Measurements from ENCODE around the gene HECW1.

HECW1 gene

GRCh38 chr7:43439631-43440401 lies 327.4 kb downstream of the HECW1 start:
- TF ChIP-seq SPI1 (IDR thresholded peaks at IDR 0.05; ENCODE audit: low read depth, low read length) (no peak), PAX5 (IDR thresholded peaks at IDR 0.05; ENCODE audit: insufficient read depth, low read length, severe bottlenecking) (no peak), POLR2A (IDR thresholded peaks at IDR 0.05; ENCODE audit: low read depth, low read length) (no peak), POLR2AphosphoS5 (IDR thresholded peaks at IDR 0.05; ENCODE audit: low read depth, low read length) (no peak), POU2F2 (IDR thresholded peaks at IDR 0.05; ENCODE audit: low read depth, low read length) (no peak), TAF1 (IDR thresholded peaks at IDR 0.05; ENCODE audit: low read depth, low read length) (no peak)
- FAIRE-seq (peak; percentile 94), DNase-seq (ENCODE audit: insufficient read length, low spot score) (peak; percentile 71)

GRCh38 chr7:43441231-43442130 lies 329.0 kb downstream of the HECW1 start:
- FAIRE-seq, result no peak
- no peak for TF ChIP-seq POLR2AphosphoS5 (IDR thresholded peaks at IDR 0.05; ENCODE audit: low read depth, low read length)

GRCh38 chr7:43443381-43443780 lies 330.9 kb downstream of the HECW1 start:
- DNase-seq (ENCODE audit: insufficient read length, low spot score) (no peak), FAIRE-seq (no peak)
- TF ChIP-seq POU2F2 (IDR thresholded peaks at IDR 0.05; ENCODE audit: low read depth, low read length), result no peak
- TF ChIP-seq SPI1 (IDR thresholded peaks at IDR 0.05; ENCODE audit: low read depth, low read length), result no peak
- no peak for TF ChIP-seq POLR2A (IDR thresholded peaks at IDR 0.05; ENCODE audit: low read depth, low read length)
- no peak for TF ChIP-seq POLR2AphosphoS5 (IDR thresholded peaks at IDR 0.05; ENCODE audit: low read depth, low read length)
- TF ChIP-seq PAX5 (IDR thresholded peaks at IDR 0.05; ENCODE audit: insufficient read depth, low read length, severe bottlenecking), result no peak
- no peak for TF ChIP-seq TAF1 (IDR thresholded peaks at IDR 0.05; ENCODE audit: low read depth, low read length)

More at GRCh38 chr7:43441231-43442130, 329.0 kb downstream of the HECW1 start:
- no peak for DNase-seq (ENCODE audit: insufficient read length, low spot score)

GRCh38 chr7:43444711-43445578 lies 332.5 kb downstream of the HECW1 start:
- no peak for DNase-seq (ENCODE audit: insufficient read length, low spot score)
- TF ChIP-seq PAX5 (IDR thresholded peaks at IDR 0.05; ENCODE audit: insufficient read depth, low read length, severe bottlenecking), result no peak
- no peak for TF ChIP-seq SPI1 (IDR thresholded peaks at IDR 0.05; ENCODE audit: low read depth, low read length)
- no peak for TF ChIP-seq TAF1 (IDR thresholded peaks at IDR 0.05; ENCODE audit: low read depth, low read length)
- TF ChIP-seq POLR2A (IDR thresholded peaks at IDR 0.05; ENCODE audit: low read depth, low read length), result no peak
- FAIRE-seq, result no peak

GRCh38 chr7:43449577-43449976 lies 337.1 kb downstream of the HECW1 start:
- TF ChIP-seq TAF1 (IDR thresholded peaks at IDR 0.05; ENCODE audit: low read depth, low read length), result no peak
- TF ChIP-seq POLR2AphosphoS5 (IDR thresholded peaks at IDR 0.05; ENCODE audit: low read depth, low read length), result no peak
- no peak for TF ChIP-seq POU2F2 (IDR thresholded peaks at IDR 0.05; ENCODE audit: low read depth, low read length)
- no peak for TF ChIP-seq SPI1 (IDR thresholded peaks at IDR 0.05; ENCODE audit: low read depth, low read length)
- DNase-seq (ENCODE audit: insufficient read length, low spot score) (no peak), FAIRE-seq (no peak)

- no peak for DNase-seq (ENCODE audit: insufficient read length, low spot score)
- no peak for FAIRE-seq
These were observed 338.4 kb downstream of the HECW1 start for GRCh38 chr7:43450894-43451293.

GRCh38 chr7:43454936-43455518 lies 342.6 kb downstream of the HECW1 start:
- TF ChIP-seq SPI1 (IDR thresholded peaks at IDR 0.05; ENCODE audit: low read depth, low read length) (no peak), POLR2AphosphoS5 (IDR thresholded peaks at IDR 0.05; ENCODE audit: low read depth, low read length) (no peak), TAF1 (IDR thresholded peaks at IDR 0.05; ENCODE audit: low read depth, low read length) (no peak), POU2F2 (IDR thresholded peaks at IDR 0.05; ENCODE audit: low read depth, low read length) (no peak), POLR2A (IDR thresholded peaks at IDR 0.05; ENCODE audit: low read depth, low read length) (no peak), PAX5 (IDR thresholded peaks at IDR 0.05; ENCODE audit: insufficient read depth, low read length, severe bottlenecking) (no peak)
- DNase-seq (ENCODE audit: insufficient read length, low spot score) (no peak), FAIRE-seq (peak; percentile 69)

More at GRCh38 chr7:43450894-43451293, 338.4 kb downstream of the HECW1 start:
- no peak for TF ChIP-seq TAF1 (IDR thresholded peaks at IDR 0.05; ENCODE audit: low read depth, low read length)
- no peak for TF ChIP-seq SPI1 (IDR thresholded peaks at IDR 0.05; ENCODE audit: low read depth, low read length)
- TF ChIP-seq POU2F2 (IDR thresholded peaks at IDR 0.05; ENCODE audit: low read depth, low read length), result no peak
- no peak for TF ChIP-seq POLR2A (IDR thresholded peaks at IDR 0.05; ENCODE audit: low read depth, low read length)
- TF ChIP-seq PAX5 (IDR thresholded peaks at IDR 0.05; ENCODE audit: insufficient read depth, low read length, severe bottlenecking), result no peak
- no peak for TF ChIP-seq POLR2AphosphoS5 (IDR thresholded peaks at IDR 0.05; ENCODE audit: low read depth, low read length)

GRCh38 chr7:43456200-43456599 lies 343.8 kb downstream of the HECW1 start:
- TF ChIP-seq SPI1 (IDR thresholded peaks at IDR 0.05; ENCODE audit: low read depth, low read length) (no peak), PAX5 (IDR thresholded peaks at IDR 0.05; ENCODE audit: insufficient read depth, low read length, severe bottlenecking) (no peak), POU2F2 (IDR thresholded peaks at IDR 0.05; ENCODE audit: low read depth, low read length) (no peak), POLR2AphosphoS5 (IDR thresholded peaks at IDR 0.05; ENCODE audit: low read depth, low read length) (no peak), TAF1 (IDR thresholded peaks at IDR 0.05; ENCODE audit: low read depth, low read length) (no peak), POLR2A (IDR thresholded peaks at IDR 0.05; ENCODE audit: low read depth, low read length) (no peak)
- FAIRE-seq, result no peak
- no peak for DNase-seq (ENCODE audit: insufficient read length, low spot score)

Data from GM12891 (cell line).